IPS-20b (cell line): ENCODE measurements around the gene CDADC1.
"Not testable (repeated sequence)": the region's sequence is repeated elsewhere in the genome, so short reads cannot be mapped to it uniquely, and the experiment has no call there.

Source experiments
- H3K27ac ChIP-seq: one replicate; pipeline ENCODE4 v1.5.1; 2013; ENCODE audit warnings: low read length
- H3K27me3 ChIP-seq: 2 replicates; pipeline ENCODE4 v1.6.1; 2013; ENCODE audit warnings: mild to moderate bottlenecking, low read length, inconsistent platforms; ENCODE audit not compliant: insufficient read depth
- H3K36me3 ChIP-seq: 2 replicates; pipeline ENCODE4 v1.6.1; 2013; ENCODE audit warnings: low read depth, mild to moderate bottlenecking, inconsistent platforms, low read length, moderate library complexity; ENCODE audit not compliant: insufficient read depth
- H3K4me1 ChIP-seq: 2 replicates; pipeline ENCODE4 v1.6.1; 2013; ENCODE audit warnings: mild to moderate bottlenecking, control low read depth, inconsistent platforms, low read length, moderate library complexity; ENCODE audit not compliant: insufficient read depth
- H3K4me3 ChIP-seq: 2 replicates; pipeline ENCODE4 v1.5.1; 2013; ENCODE audit warnings: mild to moderate bottlenecking, low read length, inconsistent platforms
- H3K9ac ChIP-seq: 2 replicates; pipeline ENCODE4 v1.6.1; 2013; ENCODE audit warnings: low read depth, mild to moderate bottlenecking, inconsistent platforms, low read length, moderate library complexity
- H3K9me3 ChIP-seq: 2 replicates; pipeline ENCODE4 v1.6.1; 2013; ENCODE audit warnings: mild to moderate bottlenecking, low read depth, low read length, inconsistent platforms; ENCODE audit not compliant: insufficient read depth

CDADC1 gene

DNA sequence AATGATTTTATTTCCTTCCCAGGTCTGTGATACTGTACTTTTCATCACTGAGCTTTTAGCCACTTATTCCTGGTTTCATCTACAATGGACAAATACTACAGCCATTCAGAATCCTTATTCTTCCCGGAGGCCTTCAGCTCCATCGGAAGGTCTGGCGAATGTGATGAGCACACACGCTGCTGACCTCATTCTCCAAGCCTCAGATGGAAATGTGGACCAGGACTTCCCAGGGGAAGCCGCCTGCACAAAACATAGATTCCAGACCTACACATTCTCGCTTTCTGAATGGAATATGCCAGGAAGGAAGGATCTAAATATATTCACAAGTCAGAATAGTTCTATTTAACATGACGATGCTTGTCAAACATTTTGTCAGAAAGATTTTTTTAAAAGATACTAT lies 75.6 kb downstream of the CDADC1 start:
- H3K27ac ChIP-seq, result no peak overlapping the region
- H3K4me1 ChIP-seq, result no peaks in the 10 kb centered on the region
- no peak overlapping the region for H3K4me3 ChIP-seq
- no peaks in the 10 kb centered on the region for H3K36me3 ChIP-seq
- no peak overlapping the region for H3K9ac ChIP-seq
- H3K27me3 ChIP-seq, result no peaks in the 10 kb centered on the region
- no peaks in the 10 kb centered on the region for H3K9me3 ChIP-seq

DNA sequence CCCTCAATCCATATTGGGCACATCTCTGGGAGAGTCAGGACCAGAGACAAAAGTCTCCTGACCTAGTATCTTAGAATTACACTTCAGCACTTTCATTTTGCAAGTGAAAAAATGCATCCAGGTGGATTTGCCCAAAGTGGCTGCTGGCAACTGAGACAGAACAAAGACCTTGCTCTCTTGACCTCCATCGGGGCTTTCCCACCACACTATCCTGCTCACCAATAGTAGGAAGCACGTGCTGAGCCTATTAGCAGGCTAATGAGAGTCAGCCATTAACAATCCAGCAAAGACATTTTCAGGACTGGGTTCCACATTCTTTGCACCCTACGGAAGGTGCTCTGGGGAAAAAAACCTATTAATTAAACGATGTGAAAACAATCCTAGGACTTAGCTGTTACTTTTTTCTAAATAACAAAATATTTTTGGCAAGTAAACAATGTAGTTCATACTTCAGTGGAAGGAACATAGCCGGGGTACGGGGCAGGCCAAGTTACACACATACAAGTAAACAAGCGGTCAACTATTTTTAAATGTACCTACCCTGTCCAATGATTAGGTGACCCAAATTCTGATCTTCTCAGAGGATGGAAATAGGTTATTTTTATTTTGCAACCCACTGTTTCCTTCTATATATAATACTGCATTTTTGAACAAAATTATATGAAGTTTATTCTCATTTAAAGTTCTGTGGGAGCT lies 78.6 kb downstream of the CDADC1 start:
- Histone ChIP-seq H3K27me3 (no peaks in the 10 kb centered on the region), H3K27ac (no peak overlapping the region), H3K4me1 (no peaks in the 10 kb centered on the region), H3K9me3 (no peaks in the 10 kb centered on the region), H3K9ac (no peak overlapping the region), H3K36me3 (no peaks in the 10 kb centered on the region), H3K4me3 (no peak overlapping the region)

DNA sequence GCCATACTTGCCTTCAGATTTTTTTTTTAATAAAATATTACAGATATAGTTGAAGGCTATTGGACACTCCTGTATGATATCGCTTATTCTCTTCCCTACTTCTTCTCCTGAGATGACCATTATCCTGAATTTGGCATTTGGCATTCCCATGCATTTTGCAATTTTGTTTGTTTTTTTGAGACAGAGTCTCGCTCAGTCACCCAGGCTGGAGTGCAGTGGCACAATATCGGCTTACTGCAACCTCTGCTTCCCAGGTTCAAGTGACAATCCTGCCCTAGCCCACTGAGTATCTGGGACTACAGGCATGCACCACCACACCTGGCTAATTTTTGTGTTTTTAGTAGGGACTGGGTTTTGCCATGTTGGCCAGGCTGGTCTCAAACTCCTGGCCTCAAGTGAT lies 79.4 kb downstream of the CDADC1 start:
- not testable (repeated sequence) for H3K9me3 ChIP-seq, H3K4me1 ChIP-seq, H3K36me3 ChIP-seq, H3K9ac ChIP-seq, H3K27ac ChIP-seq, H3K27me3 ChIP-seq, H3K4me3 ChIP-seq

DNA sequence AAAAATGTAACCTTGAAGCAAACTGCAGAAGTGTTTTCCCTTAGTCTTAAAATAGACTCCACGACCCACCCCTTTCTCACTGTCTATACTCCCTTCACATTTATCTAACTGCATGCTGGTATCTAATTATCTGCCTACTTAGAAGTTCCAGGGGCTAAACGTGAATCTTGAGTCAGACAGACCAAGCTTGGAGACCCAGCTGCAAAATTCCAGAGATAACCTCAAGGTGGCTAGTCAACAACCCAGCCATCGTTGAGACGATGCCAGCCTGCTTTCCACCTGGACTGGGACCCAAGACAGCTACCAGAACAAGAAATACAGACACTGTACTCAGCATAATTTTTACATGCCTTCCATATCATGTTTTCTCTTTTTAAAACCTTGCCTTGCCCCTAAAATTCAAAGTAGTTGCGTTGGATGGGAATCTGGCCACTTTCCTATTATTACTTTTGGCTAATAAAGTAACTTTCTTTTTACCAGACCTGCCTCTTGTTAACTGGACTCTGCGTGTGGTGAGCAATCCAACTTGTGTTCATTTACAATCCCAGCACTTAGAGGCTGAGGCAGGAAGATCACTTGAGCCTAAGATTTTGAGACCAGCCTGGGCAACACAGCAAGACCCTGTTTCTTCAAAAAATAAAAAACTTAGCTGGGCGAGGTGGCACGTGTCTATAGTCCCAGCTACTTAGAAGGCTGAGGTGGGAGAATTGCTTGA lies 82.3 kb downstream of the CDADC1 start:
- H3K9ac ChIP-seq, result no peak overlapping the region
- H3K36me3 ChIP-seq, result no peaks in the 10 kb centered on the region
- H3K27ac ChIP-seq, result no peak overlapping the region
- no peaks in the 10 kb centered on the region for H3K4me1 ChIP-seq
- H3K4me3 ChIP-seq, result no peak overlapping the region
- no peaks in the 10 kb centered on the region for H3K27me3 ChIP-seq
- H3K9me3 ChIP-seq, result no peaks in the 10 kb centered on the region

DNA sequence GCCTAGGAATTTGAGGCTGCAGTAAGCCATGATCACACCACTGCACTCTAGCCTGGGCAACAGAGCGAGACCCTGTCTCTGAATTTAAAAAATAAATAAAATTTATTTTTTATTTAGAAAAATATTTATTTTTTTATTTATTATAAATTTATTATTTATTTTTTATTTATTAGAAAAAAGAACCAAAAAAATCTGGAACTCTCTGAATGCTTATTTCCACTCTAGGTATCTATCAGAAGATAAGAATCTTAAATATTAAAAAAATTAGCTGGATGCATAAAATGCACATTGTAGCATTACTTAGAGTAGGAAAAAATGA lies 82.8 kb downstream of the CDADC1 start:
- Histone ChIP-seq H3K4me3 (no peak overlapping the region), H3K9me3 (no peaks in the 10 kb centered on the region), H3K27ac (no peak overlapping the region), H3K36me3 (no peaks in the 10 kb centered on the region), H3K9ac (no peak overlapping the region), H3K4me1 (no peaks in the 10 kb centered on the region), H3K27me3 (no peaks in the 10 kb centered on the region)

DNA sequence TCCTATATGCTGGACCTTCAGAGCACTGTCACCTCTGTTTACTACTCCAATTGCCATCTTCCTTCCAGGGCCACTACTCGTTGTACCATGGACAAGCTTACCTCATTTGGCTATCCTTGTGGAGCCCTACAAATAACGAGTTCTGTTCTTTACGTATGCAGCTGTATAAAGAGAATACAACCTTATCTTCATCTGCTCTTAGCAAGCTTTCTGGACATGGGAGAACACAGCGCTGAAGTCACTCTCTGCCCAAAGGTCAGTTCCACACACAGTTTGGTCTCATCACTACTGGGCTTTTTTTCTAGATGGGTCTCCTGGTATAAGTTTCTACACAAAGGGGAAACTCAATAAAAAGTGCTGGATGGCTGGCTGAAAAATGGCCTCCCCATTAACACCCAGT lies 88.9 kb downstream of the CDADC1 start:
- Histone ChIP-seq H3K9me3 (no peaks in the 10 kb centered on the region), H3K27ac (no peak overlapping the region), H3K4me3 (no peak overlapping the region), H3K4me1 (no peaks in the 10 kb centered on the region), H3K27me3 (no peaks in the 10 kb centered on the region), H3K9ac (no peak overlapping the region), H3K36me3 (no peaks in the 10 kb centered on the region)

DNA sequence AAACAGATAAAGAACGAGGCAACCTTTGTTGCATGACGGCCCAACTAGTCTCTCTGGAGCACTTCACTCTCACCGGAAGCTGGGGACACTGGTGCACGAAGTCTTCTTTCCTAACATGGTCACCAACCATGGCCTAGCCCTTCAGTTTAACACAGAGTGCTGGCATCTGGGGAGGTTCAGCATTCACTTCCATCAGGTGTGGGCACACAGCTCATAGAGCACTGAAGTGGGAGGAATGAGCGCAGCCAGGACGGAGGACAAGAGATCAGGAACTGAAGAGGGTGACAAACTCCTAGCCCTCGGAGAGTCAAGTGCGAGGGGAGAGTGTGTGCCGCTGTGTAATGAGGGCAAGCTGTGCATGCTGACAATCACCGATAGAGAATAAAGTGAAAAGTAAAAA lies 92.4 kb downstream of the CDADC1 start:
- H3K9ac ChIP-seq, result no peak overlapping the region
- H3K27ac ChIP-seq, result no peak overlapping the region
- no peak overlapping the region for H3K4me3 ChIP-seq
- no peaks in the 10 kb centered on the region for H3K36me3 ChIP-seq
- no peaks in the 10 kb centered on the region for H3K4me1 ChIP-seq
- no peaks in the 10 kb centered on the region for H3K9me3 ChIP-seq
- H3K27me3 ChIP-seq, result no peaks in the 10 kb centered on the region

DNA sequence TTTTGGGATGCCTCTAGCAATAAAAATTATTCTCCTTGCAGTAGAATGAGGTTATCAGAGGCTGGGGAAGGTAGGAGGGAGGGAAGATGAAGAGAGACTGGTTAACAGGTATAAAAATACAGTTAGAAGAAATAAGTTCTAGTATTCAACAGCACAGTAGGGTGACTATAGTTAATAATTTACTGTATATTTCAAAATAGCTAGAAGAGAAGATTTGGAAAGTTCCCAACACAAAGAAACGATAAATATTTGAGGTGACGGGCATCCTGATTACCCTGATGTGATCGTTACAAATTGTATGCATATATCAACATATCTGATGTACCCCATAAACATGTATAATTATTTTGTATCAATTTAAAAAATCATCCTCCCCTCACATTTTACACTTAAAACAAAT lies 93.8 kb downstream of the CDADC1 start:
- no peaks in the 10 kb centered on the region for H3K9me3 ChIP-seq
- H3K9ac ChIP-seq, result no peak overlapping the region
- no peaks in the 10 kb centered on the region for H3K4me1 ChIP-seq

DNA sequence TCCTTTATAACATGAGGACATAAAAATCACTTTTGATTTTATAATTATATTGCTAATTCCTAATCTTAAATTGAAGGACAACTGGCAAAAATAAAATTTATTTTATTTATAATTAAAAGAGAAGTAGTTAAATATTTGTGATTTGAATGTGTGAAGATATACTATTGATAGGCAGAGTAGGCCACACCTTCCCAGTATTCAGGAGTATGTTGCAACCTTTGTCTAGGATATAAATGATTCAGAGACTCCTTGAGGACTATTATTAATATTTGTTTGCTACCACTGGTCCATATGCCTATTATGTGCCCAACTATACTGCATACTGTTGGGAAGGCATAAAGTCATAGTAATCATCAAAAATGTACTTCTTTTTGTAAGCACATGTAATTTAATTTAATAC lies 94.2 kb downstream of the CDADC1 start:
- Histone ChIP-seq H3K4me3 (no peak overlapping the region), H3K36me3 (no peaks in the 10 kb centered on the region), H3K27me3 (no peaks in the 10 kb centered on the region), H3K9me3 (no peaks in the 10 kb centered on the region), H3K4me1 (no peaks in the 10 kb centered on the region), H3K27ac (no peak overlapping the region), H3K9ac (no peak overlapping the region)

More for the DNA sequence above, 93.8 kb downstream of the CDADC1 start:
- Histone ChIP-seq H3K36me3 (no peaks in the 10 kb centered on the region), H3K4me3 (no peak overlapping the region), H3K27ac (no peak overlapping the region), H3K27me3 (no peaks in the 10 kb centered on the region)

DNA sequence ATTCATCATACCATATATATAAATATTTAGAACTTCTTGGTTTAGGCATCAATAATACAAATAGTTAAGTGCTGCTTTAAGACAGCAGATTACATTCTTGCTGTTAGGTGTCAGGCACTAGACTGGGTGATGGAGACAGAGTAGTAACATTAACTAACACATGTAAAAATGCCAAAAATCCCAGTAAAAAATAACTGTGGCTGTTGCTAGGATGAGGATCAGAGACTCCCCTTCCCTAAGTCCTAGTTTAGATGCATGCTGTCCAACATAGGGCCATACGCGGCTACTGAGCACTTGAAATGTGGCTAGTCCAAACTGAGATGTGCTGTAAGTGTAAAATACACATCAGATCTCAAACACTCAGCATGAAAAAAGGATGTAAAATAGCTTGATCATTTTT lies 94.7 kb downstream of the CDADC1 start:
- Histone ChIP-seq H3K4me3 (no peak overlapping the region), H3K9ac (no peak overlapping the region), H3K27me3 (no peaks in the 10 kb centered on the region), H3K9me3 (no peaks in the 10 kb centered on the region), H3K36me3 (no peaks in the 10 kb centered on the region), H3K27ac (no peak overlapping the region), H3K4me1 (no peaks in the 10 kb centered on the region)
